A549 (cell line): Measurements from ENCODE around the gene ANKRD55.
"Not testable (repeated sequence)": the region's sequence is repeated elsewhere in the genome, so short reads cannot be mapped to it uniquely, and the experiment has no call there.

Experiments used
- CHD2 ChIP-seq: fragments of 150-350 bp; IDR thresholded peaks from 2 replicates; pipeline ENCODE4 v1.6.1; 2014; ENCODE audit warnings: low read length; ENCODE audit not compliant: partially characterized antibody
- PHF8 ChIP-seq: fragments of 200-600 bp; sonication (generic); IDR thresholded peaks from 2 replicates; pipeline ENCODE4 v1.6.1; 2016; ENCODE audit warnings: low read depth, mild to moderate bottlenecking, antibody characterized with exemption, moderate library complexity, borderline replicate concordance
- POLR2A ChIP-seq: IDR thresholded peaks from 2 replicates; pipeline ENCODE4 v1.6.1; 2012; ENCODE audit warnings: mild to moderate bottlenecking, low read length
- SREBF2 ChIP-seq: fragments of 450-650 bp; IDR thresholded peaks from 2 replicates; pipeline ENCODE4 v1.6.1; 2014; ENCODE audit warnings: mild to moderate bottlenecking, moderate library complexity
- TF ChIP-seq, protein P1 (sequence below): fragments of >200 bp; sonication (Bioruptor Twin); formaldehyde crosslinking; IDR thresholded peaks from 3 replicates; pipeline ENCODE4 v1.5.1; 2016

DNA sequence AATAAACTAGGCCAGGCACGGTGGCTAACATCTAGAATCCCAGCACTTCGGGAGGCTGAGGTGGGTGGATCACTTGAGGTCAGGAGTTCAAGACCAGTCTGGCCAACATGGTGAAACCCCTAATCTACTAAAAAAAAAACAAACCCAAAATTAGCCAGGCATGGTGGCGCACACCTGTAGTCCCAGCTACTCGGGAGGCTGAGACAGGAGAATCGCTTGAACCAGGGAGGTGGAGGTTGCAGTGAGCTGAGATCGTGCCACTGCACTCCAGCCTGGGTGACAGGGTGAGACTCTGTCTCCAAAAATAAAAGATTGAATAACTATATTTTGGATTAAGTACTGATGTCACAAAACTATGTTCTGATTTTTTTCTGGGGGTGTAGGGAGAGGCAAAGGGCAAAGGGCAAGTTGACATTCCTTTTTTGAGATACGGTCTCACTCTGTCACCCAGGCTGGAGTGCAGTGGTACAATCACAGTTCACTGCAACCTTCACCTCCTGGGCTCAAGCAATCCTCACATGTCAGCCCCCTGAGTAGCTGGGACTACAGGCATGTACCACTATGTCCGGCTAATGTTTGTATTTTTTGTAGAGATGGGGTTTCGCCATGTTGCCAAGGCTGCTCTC, 110.7 kb downstream of the ANKRD55 start:
- not testable (repeated sequence) for TF ChIP-seq PHF8, SREBF2, CHD2, POLR2A
- TF ChIP-seq, protein P1, sequence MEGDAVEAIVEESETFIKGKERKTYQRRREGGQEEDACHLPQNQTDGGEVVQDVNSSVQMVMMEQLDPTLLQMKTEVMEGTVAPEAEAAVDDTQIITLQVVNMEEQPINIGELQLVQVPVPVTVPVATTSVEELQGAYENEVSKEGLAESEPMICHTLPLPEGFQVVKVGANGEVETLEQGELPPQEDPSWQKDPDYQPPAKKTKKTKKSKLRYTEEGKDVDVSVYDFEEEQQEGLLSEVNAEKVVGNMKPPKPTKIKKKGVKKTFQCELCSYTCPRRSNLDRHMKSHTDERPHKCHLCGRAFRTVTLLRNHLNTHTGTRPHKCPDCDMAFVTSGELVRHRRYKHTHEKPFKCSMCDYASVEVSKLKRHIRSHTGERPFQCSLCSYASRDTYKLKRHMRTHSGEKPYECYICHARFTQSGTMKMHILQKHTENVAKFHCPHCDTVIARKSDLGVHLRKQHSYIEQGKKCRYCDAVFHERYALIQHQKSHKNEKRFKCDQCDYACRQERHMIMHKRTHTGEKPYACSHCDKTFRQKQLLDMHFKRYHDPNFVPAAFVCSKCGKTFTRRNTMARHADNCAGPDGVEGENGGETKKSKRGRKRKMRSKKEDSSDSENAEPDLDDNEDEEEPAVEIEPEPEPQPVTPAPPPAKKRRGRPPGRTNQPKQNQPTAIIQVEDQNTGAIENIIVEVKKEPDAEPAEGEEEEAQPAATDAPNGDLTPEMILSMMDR: not testable (repeated sequence)
